Left ventricle myocardium inferior (tissue), 1 donor: ENCODE results near the gene PCSK7. TPM values are rescaled to one million over a fixed set of nuclear protein-coding genes. Genes with fewer than 3 reads are reported as not detected.
A peak's percentile ranks its signal among the peaks of the same experiment; 100 is the strongest.

Experiments used
- DNase-seq: peaks from one replicate; pipeline ENCODE4 v3.0.0-alpha.2; 2020
- H3K27ac ChIP-seq: fragments of 200-600 bp; replicated peaks from 2 replicates; pipeline ENCODE4 v1.8.0; 2021
- H3K27me3 ChIP-seq: fragments of 200-600 bp; 2 replicates; pipeline ENCODE4 v1.8.0; 2021; ENCODE audit warnings: low read depth
- H3K36me3 ChIP-seq: fragments of 200-600 bp; 2 replicates; pipeline ENCODE4 v1.8.0; 2021
- H3K4me1 ChIP-seq: fragments of 200-600 bp; 2 replicates; pipeline ENCODE4 v1.8.0; 2021
- H3K4me3 ChIP-seq: fragments of 200-600 bp; 2 replicates; pipeline ENCODE4 v1.8.0; 2021; ENCODE audit warnings: mild to moderate bottlenecking, moderate library complexity
- H3K9me3 ChIP-seq: fragments of 200-600 bp; replicated peaks from 2 replicates; pipeline ENCODE4 v1.8.0; 2021
- CTCF ChIP-seq: fragments of 200-600 bp; IDR thresholded peaks from 2 replicates; pipeline ENCODE4 v1.8.0; 2021; ENCODE audit warnings: antibody characterized with exemption, mild to moderate bottlenecking, borderline replicate concordance
- intact Hi-C: fragments of 100-400 bp; cut with micrococcal nuclease; formaldehyde crosslinking; loops from one replicate; pipeline ENCODE4 v1.11.0; 2022
- total RNA-seq: library from RNA; stranded (reverse); fragmentation: NEBNext Ultra II Directional; extraction: Animal tissue kit (Norgen Biotek cat#: 25700); gene quantifications from one replicate; pipeline ENCODE4 v1.2.1, GENCODE V29; 2021
- donor health status: DM: no; HTN: yes; CAD: no; lungs with severe emphysema.

The PCSK7 gene
- total RNA-seq, 1 donor from 2014 or later, result 24.0 TPM

GRCh38 chr11:117172724-117173421, 59.0 kb downstream of the PCSK7 start:
- H3K4me1 ChIP-seq, result peaks cover 35% of the 10 kb centered on the region
- no peaks in the 10 kb centered on the region for H3K27me3 ChIP-seq
- H3K9me3 ChIP-seq, result no peaks in the 10 kb centered on the region
- no peak for DNase-seq
- no peak for TF ChIP-seq CTCF
- no peak overlapping the region for H3K4me3 ChIP-seq
- intact Hi-C loops, result no loop called here
- peaks cover 28% of the 10 kb centered on the region for H3K36me3 ChIP-seq
- H3K27ac ChIP-seq, result peak overlapping the region; percentile 50

- intact Hi-C loops, result no loop called here
- Histone ChIP-seq H3K4me3 (no peak overlapping the region), H3K36me3 (peaks cover 41% of the 10 kb centered on the region), H3K27ac (peak overlapping the region; percentile 47), H3K27me3 (no peaks in the 10 kb centered on the region), H3K4me1 (peaks cover 30% of the 10 kb centered on the region), H3K9me3 (no peaks in the 10 kb centered on the region)
- TF ChIP-seq CTCF, result no peak
- DNase-seq, result no peak
Measured at GRCh38 chr11:117171404-117172061, 60.3 kb downstream of the PCSK7 start.

- no peaks in the 10 kb centered on the region for H3K27me3 ChIP-seq
- no peak for TF ChIP-seq CTCF
- H3K4me3 ChIP-seq, result no peak overlapping the region
- intact Hi-C loops, result no loop called here
- no peaks in the 10 kb centered on the region for H3K9me3 ChIP-seq
- peaks cover 30% of the 10 kb centered on the region for H3K4me1 ChIP-seq
- no peak for DNase-seq
- peak overlapping the region; percentile 47 for H3K27ac ChIP-seq
- H3K36me3 ChIP-seq, result peaks cover 47% of the 10 kb centered on the region
Measured at GRCh38 chr11:117171007-117171403, 60.9 kb downstream of the PCSK7 start.

- H3K27me3 ChIP-seq, result no peaks in the 10 kb centered on the region
- H3K4me1 ChIP-seq, result peaks cover 30% of the 10 kb centered on the region
- no peak for TF ChIP-seq CTCF
- H3K4me3 ChIP-seq, result no peak overlapping the region
- H3K36me3 ChIP-seq, result peaks cover 55% of the 10 kb centered on the region
- intact Hi-C loops, result no loop called here
- no peak overlapping the region for H3K27ac ChIP-seq
- no peaks in the 10 kb centered on the region for H3K9me3 ChIP-seq
- DNase-seq, result no peak
Measured at GRCh38 chr11:117170210-117170609, 61.7 kb downstream of the PCSK7 start.

GRCh38 chr11:117169736-117170135, 62.1 kb downstream of the PCSK7 start:
- Histone ChIP-seq H3K4me3 (no peak overlapping the region), H3K27ac (no peak overlapping the region), H3K4me1 (peaks cover 30% of the 10 kb centered on the region), H3K27me3 (no peaks in the 10 kb centered on the region), H3K36me3 (peaks cover 59% of the 10 kb centered on the region), H3K9me3 (no peaks in the 10 kb centered on the region)
- no peak for DNase-seq
- TF ChIP-seq CTCF, result no peak
- intact Hi-C loops, result no loop called here
